HFF-Myc (cell line): ENCODE results near the gene LSM14B.

ENCODE experiments used
- DNase-seq: peaks from one replicate; pipeline ENCODE4 v3.0.0-alpha.2; 2011; ENCODE audit warnings: low read depth; ENCODE audit errors: extremely low read depth
- H3K4me3 ChIP-seq: replicated peaks from 2 replicates; pipeline ENCODE4 v1.5.1; 2011; ENCODE audit warnings: low read depth, mild to moderate bottlenecking, control low read depth, low read length
- CTCF ChIP-seq: IDR thresholded peaks from 2 replicates; pipeline ENCODE4 v1.5.1; 2012; ENCODE audit warnings: mild to moderate bottlenecking, low read depth, low read length, control low read depth; ENCODE audit errors: missing control alignments

Gene LSM14B

GRCh38 chr20:62174870-62175624, 52.8 kb downstream of the LSM14B start:
- TF ChIP-seq CTCF = no peak
- no peak for DNase-seq
- no peak overlapping the region for H3K4me3 ChIP-seq

GRCh38 chr20:62175711-62176110, 53.4 kb downstream of the LSM14B start:
- TF ChIP-seq CTCF = no peak
- no peak for DNase-seq
- H3K4me3 ChIP-seq = no peak overlapping the region

GRCh38 chr20:62176866-62177265, 54.6 kb downstream of the LSM14B start:
- no peak overlapping the region for H3K4me3 ChIP-seq
- no peak for TF ChIP-seq CTCF
- no peak for DNase-seq

- no peak for TF ChIP-seq CTCF
- DNase-seq = no peak
- no peak overlapping the region for H3K4me3 ChIP-seq
Measured at GRCh38 chr20:62177307-62177706, 55.0 kb downstream of the LSM14B start.

- no peak for TF ChIP-seq CTCF
- no peak overlapping the region for H3K4me3 ChIP-seq
- no peak for DNase-seq
Measured at GRCh38 chr20:62178316-62179161, 56.3 kb downstream of the LSM14B start.

GRCh38 chr20:62179162-62179504, 56.9 kb downstream of the LSM14B start:
- no peak overlapping the region for H3K4me3 ChIP-seq
- DNase-seq = no peak
- no peak for TF ChIP-seq CTCF
